ENCODE measurements around the gene INVS.

GRCh38 chr9:100219347-100219746 is 120.3 kb downstream of the INVS start:
- TF ChIP-seq CTCF (conservative IDR thresholded peaks at IDR 0.05; ENCODE audit: low read depth in 2 of 2) (no peak), EZH2 (IDR thresholded peaks at IDR 0.05; ENCODE audit: low read depth, unreplicated experiment) (no peak), CREB1 (CRISPR knock-in tag; IDR thresholded peaks at IDR 0.05; ENCODE audit: low read depth) (no peak), POLR2AphosphoS5 (IDR thresholded peaks at IDR 0.05; ENCODE audit: low read depth) (no peak), JUNB (IDR thresholded peaks at IDR 0.05; ENCODE audit: unreplicated experiment) (no peak), ETS1 (IDR thresholded peaks at IDR 0.05) (no peak), EZH2phosphoT487 (IDR thresholded peaks at IDR 0.05; ENCODE audit: unreplicated experiment) (no peak)
- TF ChIP-seq, protein P1, sequence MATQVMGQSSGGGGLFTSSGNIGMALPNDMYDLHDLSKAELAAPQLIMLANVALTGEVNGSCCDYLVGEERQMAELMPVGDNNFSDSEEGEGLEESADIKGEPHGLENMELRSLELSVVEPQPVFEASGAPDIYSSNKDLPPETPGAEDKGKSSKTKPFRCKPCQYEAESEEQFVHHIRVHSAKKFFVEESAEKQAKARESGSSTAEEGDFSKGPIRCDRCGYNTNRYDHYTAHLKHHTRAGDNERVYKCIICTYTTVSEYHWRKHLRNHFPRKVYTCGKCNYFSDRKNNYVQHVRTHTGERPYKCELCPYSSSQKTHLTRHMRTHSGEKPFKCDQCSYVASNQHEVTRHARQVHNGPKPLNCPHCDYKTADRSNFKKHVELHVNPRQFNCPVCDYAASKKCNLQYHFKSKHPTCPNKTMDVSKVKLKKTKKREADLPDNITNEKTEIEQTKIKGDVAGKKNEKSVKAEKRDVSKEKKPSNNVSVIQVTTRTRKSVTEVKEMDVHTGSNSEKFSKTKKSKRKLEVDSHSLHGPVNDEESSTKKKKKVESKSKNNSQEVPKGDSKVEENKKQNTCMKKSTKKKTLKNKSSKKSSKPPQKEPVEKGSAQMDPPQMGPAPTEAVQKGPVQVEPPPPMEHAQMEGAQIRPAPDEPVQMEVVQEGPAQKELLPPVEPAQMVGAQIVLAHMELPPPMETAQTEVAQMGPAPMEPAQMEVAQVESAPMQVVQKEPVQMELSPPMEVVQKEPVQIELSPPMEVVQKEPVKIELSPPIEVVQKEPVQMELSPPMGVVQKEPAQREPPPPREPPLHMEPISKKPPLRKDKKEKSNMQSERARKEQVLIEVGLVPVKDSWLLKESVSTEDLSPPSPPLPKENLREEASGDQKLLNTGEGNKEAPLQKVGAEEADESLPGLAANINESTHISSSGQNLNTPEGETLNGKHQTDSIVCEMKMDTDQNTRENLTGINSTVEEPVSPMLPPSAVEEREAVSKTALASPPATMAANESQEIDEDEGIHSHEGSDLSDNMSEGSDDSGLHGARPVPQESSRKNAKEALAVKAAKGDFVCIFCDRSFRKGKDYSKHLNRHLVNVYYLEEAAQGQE (IDR thresholded peaks at IDR 0.05; ENCODE audit: unreplicated experiment): no peak

All from GM23338 (cell line).